Measurements from ENCODE around the gene MICALL1. TPM values are rescaled to one million over a fixed set of nuclear protein-coding genes. Genes with fewer than 3 reads are reported as not detected.
"Not testable (repeated sequence)": the region's sequence is repeated elsewhere in the genome, so short reads cannot be mapped to it uniquely, and the experiment has no call there.

The MICALL1 gene
- total and polyA plus RNA-seq, 2 experiments from 2014 or later: 8.0 to 41.4 TPM

- no peaks in the 10 kb centered on the region for H3F3A ChIP-seq (ENCODE audit: insufficient read depth)
- no peaks in the 10 kb centered on the region for H3K79me2 ChIP-seq (ENCODE audit: insufficient read depth)
- TF ChIP-seq EZH2phosphoT487 (IDR thresholded peaks at IDR 0.05; ENCODE audit: insufficient read depth, low read depth) (no peak), EZH2 (IDR thresholded peaks at IDR 0.05; ENCODE audit: insufficient read depth, poor library complexity, severe bottlenecking) (no peak)
- no peak for DNase-seq
- no peaks in the 10 kb centered on the region for H3K9me3 ChIP-seq (ENCODE audit: low read depth)
- no peak overlapping the region for H3K4me3 ChIP-seq
- no peak overlapping the region for H3K4me2 ChIP-seq (ENCODE audit: unreplicated experiment)
- 89 to 90% methylated on average over 7 of the region's 7 CpGs for WGBS, 2 experiments (ENCODE audit: low coverage in 1 of 2, low lambda C conversion rate in 2 of 2, missing lambda C conversion rate in 2 of 2)
- in situ Hi-C loops (cut with MboI): no loop called here
- H3K9ac ChIP-seq: no peak overlapping the region
- H2AFZ ChIP-seq: no peak overlapping the region
- no peaks in the 10 kb centered on the region for H3K27me3 ChIP-seq (replicated peaks; ENCODE audit: insufficient read depth)
- H4K20me1 ChIP-seq (ENCODE audit: insufficient read depth): no peaks in the 10 kb centered on the region
- no peaks in the 10 kb centered on the region for H3K9me2 ChIP-seq (ENCODE audit: insufficient read depth)
- peaks cover 11% of the 10 kb centered on the region; the same call in 1 of the 2 replicates for H3K36me3 ChIP-seq (ENCODE audit: low read depth)
- no peak overlapping the region for H3K27ac ChIP-seq
- H3K4me1 ChIP-seq (ENCODE audit: insufficient read depth): peaks cover 4% of the 10 kb centered on the region; the same call in 1 of the 2 replicates
Observed at GRCh38 chr22:37943825-37944198, 37.7 kb downstream of the MICALL1 start.

- H2AFZ ChIP-seq; H3K27ac ChIP-seq; H3K4me3 ChIP-seq; in situ Hi-C loops (cut with MboI); H3K9me3 ChIP-seq (ENCODE audit: low read depth); H3K4me2 ChIP-seq (ENCODE audit: unreplicated experiment); H3K9me2 ChIP-seq (ENCODE audit: insufficient read depth); DNase-seq; H3K27me3 ChIP-seq (replicated peaks; ENCODE audit: insufficient read depth); H3F3A ChIP-seq (ENCODE audit: insufficient read depth); H4K20me1 ChIP-seq (ENCODE audit: insufficient read depth); H3K4me1 ChIP-seq (ENCODE audit: insufficient read depth); H3K79me2 ChIP-seq (ENCODE audit: insufficient read depth); H3K36me3 ChIP-seq (ENCODE audit: low read depth); H3K9ac ChIP-seq: not testable (repeated sequence)
- 91 to 94% methylated on average over 11 of the region's 11 CpGs for WGBS, 2 experiments (ENCODE audit: low coverage in 1 of 2, low lambda C conversion rate in 2 of 2, missing lambda C conversion rate in 2 of 2)
Observed at GRCh38 chr22:37944423-37944822, 38.3 kb downstream of the MICALL1 start.

- 92 to 96% methylated on average over 12 to 14 of the region's 14 CpGs for WGBS, 2 experiments (ENCODE audit: low coverage in 1 of 2, low lambda C conversion rate in 2 of 2, missing lambda C conversion rate in 2 of 2)
Observed at GRCh38 chr22:37947142-37947795, 41.2 kb downstream of the MICALL1 start.

GRCh38 chr22:37951305-37951704 lies 45.2 kb downstream of the MICALL1 start:
- Histone ChIP-seq H4K20me1 (ENCODE audit: insufficient read depth) (no peaks in the 10 kb centered on the region), H3K9me3 (ENCODE audit: low read depth) (no peaks in the 10 kb centered on the region), H3K4me1 (ENCODE audit: insufficient read depth) (peaks cover 14% of the 10 kb centered on the region), H2AFZ (no peak overlapping the region), H3K9me2 (ENCODE audit: insufficient read depth) (no peaks in the 10 kb centered on the region), H3F3A (ENCODE audit: insufficient read depth) (0 out of 2 replicates have a peak, but pooled peaks cover 4% of the 10 kb centered on the region), H3K27me3 (replicated peaks; ENCODE audit: insufficient read depth) (no peaks in the 10 kb centered on the region), H3K79me2 (ENCODE audit: insufficient read depth) (peaks cover 27% of the 10 kb centered on the region), H3K27ac (no peak overlapping the region; the same call in 1 of the 2 replicates), H3K36me3 (ENCODE audit: low read depth) (no peaks in the 10 kb centered on the region), H3K4me2 (ENCODE audit: unreplicated experiment) (no peak overlapping the region), H3K4me3 (no peak overlapping the region), H3K9ac (no peak overlapping the region)
- 36 to 46% methylated on average over 8 of the region's 8 CpGs for WGBS, 2 experiments (ENCODE audit: low coverage in 1 of 2, low lambda C conversion rate in 2 of 2, missing lambda C conversion rate in 2 of 2)
- TF ChIP-seq EZH2phosphoT487 (IDR thresholded peaks at IDR 0.05; ENCODE audit: insufficient read depth, low read depth) (no peak), EZH2 (IDR thresholded peaks at IDR 0.05; ENCODE audit: insufficient read depth, poor library complexity, severe bottlenecking) (no peak)
- peak; percentile 57 for DNase-seq
- in situ Hi-C loops (cut with MboI): no loop called here

More at GRCh38 chr22:37947142-37947795, 41.2 kb downstream of the MICALL1 start:
- H3K4me2 ChIP-seq (ENCODE audit: unreplicated experiment); H3K27ac ChIP-seq; H3K4me1 ChIP-seq (ENCODE audit: insufficient read depth); H4K20me1 ChIP-seq (ENCODE audit: insufficient read depth); in situ Hi-C loops (cut with MboI); H3F3A ChIP-seq (ENCODE audit: insufficient read depth); H3K36me3 ChIP-seq (ENCODE audit: low read depth); H3K79me2 ChIP-seq (ENCODE audit: insufficient read depth); H3K27me3 ChIP-seq (replicated peaks; ENCODE audit: insufficient read depth); H2AFZ ChIP-seq; DNase-seq; H3K9ac ChIP-seq; H3K9me2 ChIP-seq (ENCODE audit: insufficient read depth); H3K9me3 ChIP-seq (ENCODE audit: low read depth); H3K4me3 ChIP-seq: not testable (repeated sequence)

- in situ Hi-C loops (cut with MboI); H3K36me3 ChIP-seq (ENCODE audit: low read depth): not testable (repeated sequence)
- WGBS, 2 experiments (ENCODE audit: low coverage in 1 of 2, low lambda C conversion rate in 2 of 2, missing lambda C conversion rate in 2 of 2): 14 to 15% methylated on average over 20 of the region's 20 CpGs
Observed at GRCh38 chr22:37952629-37953028, 46.5 kb downstream of the MICALL1 start.

More at GRCh38 chr22:37952629-37953028, 46.5 kb downstream of the MICALL1 start:
- Histone ChIP-seq H3K79me2 (ENCODE audit: insufficient read depth) (peaks cover 27% of the 10 kb centered on the region), H3K4me1 (ENCODE audit: insufficient read depth) (peaks cover 14% of the 10 kb centered on the region), H2AFZ (peak overlapping the region; percentile 91), H3K27ac (peak overlapping the region; percentile 87), H3K4me2 (ENCODE audit: unreplicated experiment) (peak overlapping the region; percentile 98), H3K9ac (peak overlapping the region; percentile 90), H3K4me3 (peak overlapping the region; percentile 93)
- not testable (repeated sequence) for H4K20me1 ChIP-seq (ENCODE audit: insufficient read depth); H3F3A ChIP-seq (ENCODE audit: insufficient read depth); H3K27me3 ChIP-seq (replicated peaks; ENCODE audit: insufficient read depth); H3K9me2 ChIP-seq (ENCODE audit: insufficient read depth); H3K9me3 ChIP-seq (ENCODE audit: low read depth); DNase-seq

Data from GM23248 (cell line).